ENCODE measurements around the gene SMIM21.

DNA sequence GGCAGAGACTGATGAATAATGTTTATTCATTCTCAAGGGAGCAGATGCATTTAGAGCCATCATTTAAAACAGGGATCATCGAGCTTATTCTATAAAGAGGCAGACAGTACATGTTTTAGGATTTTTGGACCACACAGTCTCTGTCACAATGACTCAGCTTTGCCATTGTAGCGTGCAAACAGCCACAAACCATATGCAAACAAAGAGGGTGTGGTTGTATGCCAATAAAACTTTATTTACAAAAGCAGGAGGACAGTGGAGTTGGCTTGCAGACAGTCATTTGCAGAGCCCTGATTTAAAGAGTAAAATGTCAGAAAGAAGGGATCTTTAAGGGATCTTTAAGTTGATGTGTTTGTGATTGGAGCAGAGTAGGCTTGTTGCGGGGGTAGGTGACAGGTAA, 51.5 kb downstream of the SMIM21 start:
- TF ChIP-seq, protein P1, sequence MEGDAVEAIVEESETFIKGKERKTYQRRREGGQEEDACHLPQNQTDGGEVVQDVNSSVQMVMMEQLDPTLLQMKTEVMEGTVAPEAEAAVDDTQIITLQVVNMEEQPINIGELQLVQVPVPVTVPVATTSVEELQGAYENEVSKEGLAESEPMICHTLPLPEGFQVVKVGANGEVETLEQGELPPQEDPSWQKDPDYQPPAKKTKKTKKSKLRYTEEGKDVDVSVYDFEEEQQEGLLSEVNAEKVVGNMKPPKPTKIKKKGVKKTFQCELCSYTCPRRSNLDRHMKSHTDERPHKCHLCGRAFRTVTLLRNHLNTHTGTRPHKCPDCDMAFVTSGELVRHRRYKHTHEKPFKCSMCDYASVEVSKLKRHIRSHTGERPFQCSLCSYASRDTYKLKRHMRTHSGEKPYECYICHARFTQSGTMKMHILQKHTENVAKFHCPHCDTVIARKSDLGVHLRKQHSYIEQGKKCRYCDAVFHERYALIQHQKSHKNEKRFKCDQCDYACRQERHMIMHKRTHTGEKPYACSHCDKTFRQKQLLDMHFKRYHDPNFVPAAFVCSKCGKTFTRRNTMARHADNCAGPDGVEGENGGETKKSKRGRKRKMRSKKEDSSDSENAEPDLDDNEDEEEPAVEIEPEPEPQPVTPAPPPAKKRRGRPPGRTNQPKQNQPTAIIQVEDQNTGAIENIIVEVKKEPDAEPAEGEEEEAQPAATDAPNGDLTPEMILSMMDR (optimal IDR thresholded peaks at IDR 0.05 in 1 of 3, IDR thresholded peaks at IDR 0.05 in 1 of 3, conservative IDR thresholded peaks at IDR 0.05 in 1 of 3; ENCODE audit: extremely low read depth in 1 of 3, insufficient read depth in 2 of 3, low read length in 3 of 3) = no peak
- no peak for TF ChIP-seq EZH2 (IDR thresholded peaks at IDR 0.05; ENCODE audit: low read length)
